HG03520 (cell line): Measurements from ENCODE around the gene RPL13A.

ENCODE experiments used
- ATAC-seq: cut with Tn5 transposase; IDR thresholded peaks from one replicate; pipeline ENCODE4 v1.9.1; 2021; ENCODE audit warnings: mild to moderate bottlenecking, moderate library complexity; ENCODE audit not compliant: unreplicated experiment

The RPL13A gene

GRCh38 chr19:49479975-49480628 is 7.3 kb upstream of the RPL13A start:
- ATAC-seq = no peak

DNA sequence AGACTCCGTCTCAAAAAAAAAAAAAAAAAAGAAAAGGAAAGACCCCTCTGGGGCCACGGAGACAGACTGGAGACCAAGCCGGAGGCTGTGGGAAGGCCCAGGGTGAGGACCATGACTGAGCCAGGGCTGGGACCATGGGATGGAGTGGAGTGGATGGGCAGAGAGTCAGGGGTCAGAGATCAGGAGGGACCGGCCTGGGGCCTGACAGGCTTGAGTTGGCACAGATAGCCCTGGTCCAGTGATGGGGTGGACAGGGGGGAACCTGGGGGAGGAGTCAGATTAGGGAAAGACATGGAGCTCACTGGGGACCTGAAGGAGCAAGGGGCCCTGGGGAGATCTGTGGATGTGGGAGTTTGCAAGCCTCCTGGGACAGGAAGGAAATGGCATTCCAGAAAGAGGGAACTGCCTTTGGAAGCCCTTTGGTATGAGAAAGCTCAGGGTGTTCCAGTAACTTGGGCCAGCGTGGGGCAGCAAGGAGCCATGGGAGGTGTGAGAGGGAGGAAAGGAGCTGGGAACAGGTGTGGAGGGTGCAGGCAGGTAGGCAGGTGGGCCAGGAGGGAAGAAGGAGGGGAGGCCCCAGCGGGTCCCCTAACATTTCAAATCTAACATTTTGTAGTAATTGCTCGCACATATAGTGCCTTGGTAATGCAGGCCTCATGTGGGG is 6.3 kb upstream of the RPL13A start:
- ATAC-seq = no peak

GRCh38 chr19:49486232-49486631 is 1.2 kb upstream of the RPL13A start:
- ATAC-seq = no peak

DNA sequence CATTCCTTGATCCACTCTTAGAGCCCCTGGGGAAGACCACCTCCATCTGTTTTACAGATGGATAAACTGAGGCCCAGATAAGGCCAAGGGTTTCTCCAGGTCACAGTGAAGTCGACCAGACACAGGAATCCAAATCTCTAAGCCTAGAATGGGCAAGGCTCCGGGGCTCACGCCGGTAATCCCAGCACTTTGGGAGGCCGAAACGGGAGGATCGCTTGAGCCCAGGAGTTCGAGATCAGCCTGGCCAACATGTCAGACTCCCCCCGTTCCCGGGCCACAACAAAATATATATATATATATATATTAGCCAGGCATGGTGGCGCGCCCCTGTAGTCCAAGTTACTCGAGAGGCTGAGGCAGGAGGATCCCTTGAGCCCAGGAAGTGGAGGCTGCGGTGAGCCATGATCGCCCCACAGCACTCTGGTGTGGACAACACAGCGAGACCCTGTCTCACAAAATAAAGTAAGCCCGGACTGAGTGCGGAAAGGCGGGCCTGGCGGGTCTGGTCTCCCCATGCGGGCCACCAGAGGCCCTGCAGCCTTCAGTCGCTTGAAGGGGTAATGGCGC is 615 bp upstream of the RPL13A start:
- ATAC-seq = no peak

- no peak for ATAC-seq
Observed at GRCh38 chr19:49488046-49488862, 846 bp downstream of the RPL13A start.

DNA sequence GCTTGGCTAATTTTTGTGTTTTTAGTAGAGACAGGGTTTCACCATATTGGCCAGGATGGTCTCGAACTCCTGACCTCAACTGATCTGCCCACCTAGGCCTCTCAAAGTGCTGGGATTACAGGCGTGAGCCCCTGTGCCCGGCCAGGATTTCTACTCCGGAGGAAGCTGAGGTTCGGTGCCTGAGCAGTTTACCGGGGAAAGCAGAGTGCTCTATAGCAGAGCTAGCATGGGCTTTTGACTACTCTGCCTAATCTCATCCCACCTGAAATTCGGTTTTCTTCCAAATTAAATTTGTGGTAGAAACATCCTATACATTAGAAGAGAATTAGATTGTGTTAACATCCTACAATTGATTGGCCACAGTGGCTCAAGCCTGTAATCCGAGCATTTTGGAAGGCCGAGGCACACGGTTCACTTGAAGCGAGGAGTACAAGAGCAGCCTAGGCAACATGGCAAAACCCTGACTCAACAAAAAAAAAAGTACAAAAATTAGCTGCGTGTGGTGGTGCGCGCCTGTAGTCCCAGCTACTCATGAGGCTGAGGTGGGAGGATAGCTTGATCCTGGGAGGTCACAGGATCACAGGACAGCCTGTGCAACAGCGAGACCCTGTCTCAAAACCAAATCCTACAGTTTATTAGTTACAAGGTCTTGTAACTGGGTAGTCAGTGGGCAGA is 1.6 kb downstream of the RPL13A start:
- ATAC-seq = no peak

DNA sequence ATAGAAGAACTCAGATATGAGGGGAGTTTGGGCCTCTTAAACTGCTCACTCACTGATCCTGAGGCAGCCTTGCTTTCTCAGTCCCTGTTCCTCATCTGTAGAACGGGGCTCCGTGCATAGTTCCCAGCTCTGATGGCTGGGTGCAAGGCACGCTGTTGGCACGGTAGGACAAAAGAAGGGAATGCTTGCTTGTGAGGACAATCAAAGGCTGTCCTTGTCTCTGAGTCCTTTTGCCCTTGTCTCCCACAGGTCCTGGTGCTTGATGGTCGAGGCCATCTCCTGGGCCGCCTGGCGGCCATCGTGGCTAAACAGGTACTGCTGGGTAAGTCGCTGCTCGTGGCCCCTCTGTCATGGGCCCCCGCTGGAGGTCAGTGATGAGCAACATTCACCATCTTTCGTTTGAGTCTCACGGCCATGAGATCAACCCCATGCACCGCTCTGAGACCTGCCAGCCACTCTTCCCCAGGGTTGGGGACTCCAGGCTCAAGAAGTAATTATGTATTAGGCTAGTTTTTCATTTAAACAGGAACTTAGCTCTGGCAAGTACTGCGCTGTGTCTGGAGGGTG is 2.3 kb downstream of the RPL13A start:
- ATAC-seq = no peak

- ATAC-seq = no peak
Observed at GRCh38 chr19:49490287-49491029, 3.0 kb downstream of the RPL13A start.

- ATAC-seq = no peak
Observed at GRCh38 chr19:49491030-49491803, 3.8 kb downstream of the RPL13A start.

DNA sequence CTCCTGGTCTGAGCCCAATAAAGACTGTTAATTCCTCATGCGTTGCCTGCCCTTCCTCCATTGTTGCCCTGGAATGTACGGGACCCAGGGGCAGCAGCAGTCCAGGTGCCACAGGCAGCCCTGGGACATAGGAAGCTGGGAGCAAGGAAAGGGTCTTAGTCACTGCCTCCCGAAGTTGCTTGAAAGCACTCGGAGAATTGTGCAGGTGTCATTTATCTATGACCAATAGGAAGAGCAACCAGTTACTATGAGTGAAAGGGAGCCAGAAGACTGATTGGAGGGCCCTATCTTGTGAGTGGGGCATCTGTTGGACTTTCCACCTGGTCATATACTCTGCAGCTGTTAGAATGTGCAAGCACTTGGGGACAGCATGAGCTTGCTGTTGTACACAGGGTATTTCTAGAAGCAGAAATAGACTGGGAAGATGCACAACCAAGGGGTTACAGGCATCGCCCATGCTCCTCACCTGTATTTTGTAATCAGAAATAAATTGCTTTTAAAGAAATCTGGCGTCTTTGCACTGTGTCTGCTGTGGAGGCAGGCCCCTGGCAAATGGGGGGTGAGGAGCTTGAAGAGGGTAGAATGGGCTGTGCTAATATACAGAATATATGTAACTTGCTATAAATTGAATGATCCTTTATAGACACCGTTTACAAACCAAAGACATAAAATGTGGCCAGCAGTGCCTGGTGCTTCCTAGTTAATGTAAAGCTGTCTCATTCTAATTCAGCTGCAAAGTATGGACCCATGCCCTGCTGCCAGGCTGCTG is 4.6 kb downstream of the RPL13A start:
- ATAC-seq = no peak

DNA sequence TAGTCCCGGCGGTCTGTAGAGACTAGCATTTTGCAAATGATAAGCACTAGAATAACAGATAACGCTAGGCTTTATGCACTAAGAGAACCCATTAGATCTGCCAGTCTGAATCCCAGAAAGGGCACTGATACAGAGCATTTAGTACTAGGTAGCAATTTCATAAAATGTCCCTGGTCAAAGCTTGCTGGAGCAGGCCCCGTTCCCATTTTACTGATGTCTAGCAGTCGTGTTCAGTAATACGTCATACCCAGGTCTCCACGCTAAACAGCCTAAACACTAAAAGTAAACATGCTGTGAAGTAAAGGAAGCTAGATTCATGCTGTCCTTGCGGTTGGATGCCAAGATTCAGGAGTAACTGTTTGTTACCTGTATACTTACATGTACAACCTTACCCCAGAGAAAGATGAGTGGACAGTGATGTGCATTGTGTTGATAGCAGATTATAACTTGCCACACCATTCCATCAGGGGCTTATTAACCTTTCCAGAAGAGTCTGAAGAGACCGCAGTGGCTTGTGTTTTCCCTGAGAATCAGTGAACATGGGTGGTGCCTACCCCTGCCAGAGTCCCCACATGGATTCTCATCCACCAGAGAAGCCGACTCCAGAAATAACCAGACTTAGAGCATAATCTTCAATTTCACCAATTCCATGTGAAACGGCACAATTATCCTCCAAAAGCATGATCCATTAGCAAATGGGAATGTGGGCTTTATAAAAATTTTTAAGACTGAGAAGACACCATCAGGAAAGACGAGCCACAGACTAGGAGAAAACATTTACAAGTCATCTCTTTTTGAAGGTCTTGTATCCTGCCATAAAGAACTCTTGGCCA is 5.4 kb downstream of the RPL13A start:
- no peak for ATAC-seq

GRCh38 chr19:49496574-49497008 is 9.2 kb downstream of the RPL13A start:
- no peak for ATAC-seq

DNA sequence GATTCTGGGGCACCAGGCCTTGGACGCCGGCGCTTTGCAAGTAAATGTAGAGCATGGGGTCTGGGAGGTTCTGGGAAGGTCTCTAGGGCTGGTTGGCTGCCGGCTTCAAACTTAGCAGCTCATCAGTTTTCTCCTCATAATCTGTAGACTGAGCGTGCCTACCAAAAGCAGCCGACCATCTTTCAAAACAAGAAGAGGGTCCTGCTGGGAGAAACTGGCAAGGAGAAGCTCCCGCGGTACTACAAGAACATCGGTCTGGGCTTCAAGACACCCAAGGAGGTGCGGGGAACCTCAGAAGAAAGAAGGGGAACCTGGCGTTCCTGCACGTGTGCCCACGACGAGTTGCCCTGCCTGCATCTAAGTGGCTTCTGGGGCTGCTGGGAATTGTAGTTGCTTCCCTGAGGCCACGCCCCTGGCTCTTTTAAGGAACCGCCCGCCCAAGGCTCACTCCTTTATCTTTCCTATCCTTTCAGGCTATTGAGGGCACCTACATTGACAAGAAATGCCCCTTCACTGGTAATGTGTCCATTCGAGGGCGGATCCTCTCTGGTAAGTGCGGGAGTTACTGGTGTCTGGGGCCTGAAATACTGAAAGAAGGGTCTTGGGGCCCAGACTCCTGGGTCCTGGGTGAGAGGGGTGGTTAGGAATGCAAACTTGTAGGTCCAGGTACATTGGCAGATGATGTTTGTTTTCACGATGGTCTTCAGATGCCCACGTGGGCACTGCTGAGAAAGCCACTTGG is 9.8 kb downstream of the RPL13A start:
- ATAC-seq = no peak

DNA sequence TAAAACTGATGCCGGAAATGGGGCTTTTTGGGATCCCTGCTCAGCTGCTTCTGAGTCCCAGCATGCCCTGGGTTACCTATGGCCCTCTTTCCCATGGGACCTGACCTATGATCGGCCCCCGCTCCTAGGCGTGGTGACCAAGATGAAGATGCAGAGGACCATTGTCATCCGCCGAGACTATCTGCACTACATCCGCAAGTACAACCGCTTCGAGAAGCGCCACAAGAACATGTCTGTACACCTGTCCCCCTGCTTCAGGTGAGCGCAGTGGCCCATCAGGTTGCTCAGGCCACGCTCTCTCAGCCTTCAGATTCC is 10.3 kb downstream of the RPL13A start:
- ATAC-seq = no peak

DNA sequence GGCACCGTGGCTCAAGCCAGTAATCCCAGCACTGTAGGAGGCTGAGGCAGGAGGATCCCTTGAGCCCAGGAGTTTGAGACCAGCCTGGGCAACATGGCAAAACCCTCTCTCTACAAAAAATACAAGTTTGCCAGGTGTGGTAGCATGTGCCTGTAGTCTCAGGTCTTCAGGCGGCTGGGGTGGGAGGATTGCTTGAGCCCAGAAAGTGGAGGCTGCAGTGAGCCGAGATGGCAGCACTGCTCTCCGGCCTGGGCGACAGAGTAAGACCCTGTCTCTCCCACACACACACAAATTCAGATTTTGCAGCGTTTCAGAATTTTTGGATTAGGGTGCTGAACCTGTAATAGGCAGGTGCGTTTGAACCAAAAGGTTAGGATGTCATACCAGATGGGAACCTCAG is 11.1 kb downstream of the RPL13A start:
- ATAC-seq = no peak

- ATAC-seq = no peak
Observed at GRCh38 chr19:49499030-49499670, 11.7 kb downstream of the RPL13A start.
